GM18517 (cell line): ENCODE results near the gene ZFYVE28.

Experiments used
- ATAC-seq: cut with Tn5 transposase; IDR thresholded peaks from one replicate; pipeline ENCODE4 v1.9.1; 2021; ENCODE audit warnings: mild to moderate bottlenecking, moderate library complexity; ENCODE audit not compliant: unreplicated experiment

ZFYVE28 gene

DNA sequence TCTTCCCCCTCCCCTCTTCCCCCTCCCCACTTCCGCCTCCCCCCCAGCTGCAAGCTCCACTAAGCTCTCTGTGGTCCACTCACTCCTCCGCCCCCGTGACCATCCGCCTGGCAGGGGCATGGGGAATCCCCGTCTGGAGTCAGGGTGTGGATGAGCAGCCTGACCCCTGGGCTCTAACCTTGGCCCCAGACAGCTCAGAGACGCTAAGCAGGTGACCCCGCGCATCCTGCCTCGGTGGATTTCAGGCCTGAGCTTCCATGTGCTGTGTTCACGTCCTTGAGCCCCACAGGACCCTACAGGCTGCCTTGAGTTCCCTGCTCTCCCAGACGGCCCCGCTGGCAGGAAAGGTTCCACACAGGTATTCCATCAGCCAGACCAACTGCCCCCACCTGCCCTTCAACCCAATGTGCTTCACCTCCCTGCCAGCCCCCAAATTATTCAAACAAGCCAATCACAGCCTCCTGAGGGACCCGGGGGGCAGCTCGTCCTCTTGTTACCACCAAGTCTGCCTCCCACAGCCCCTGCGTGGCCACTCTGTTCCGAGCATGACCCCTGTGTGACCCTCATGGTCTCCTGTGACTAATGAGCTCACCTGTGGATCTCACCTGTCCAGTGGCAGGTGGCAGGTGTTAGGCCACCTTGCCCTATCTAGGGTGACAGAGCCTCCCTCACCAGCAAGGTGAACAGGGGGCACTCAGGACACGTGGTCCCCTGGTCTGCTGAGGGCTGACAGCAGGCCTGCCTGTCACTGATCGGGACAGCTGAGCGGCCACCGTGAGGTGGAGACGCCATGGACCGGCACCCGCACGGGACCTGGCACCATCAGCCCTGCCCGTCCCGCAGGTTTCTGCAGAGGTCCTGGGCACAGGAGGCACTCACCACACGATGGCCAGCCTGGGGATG is 83.4 kb downstream of the ZFYVE28 start:
- no peak for ATAC-seq

DNA sequence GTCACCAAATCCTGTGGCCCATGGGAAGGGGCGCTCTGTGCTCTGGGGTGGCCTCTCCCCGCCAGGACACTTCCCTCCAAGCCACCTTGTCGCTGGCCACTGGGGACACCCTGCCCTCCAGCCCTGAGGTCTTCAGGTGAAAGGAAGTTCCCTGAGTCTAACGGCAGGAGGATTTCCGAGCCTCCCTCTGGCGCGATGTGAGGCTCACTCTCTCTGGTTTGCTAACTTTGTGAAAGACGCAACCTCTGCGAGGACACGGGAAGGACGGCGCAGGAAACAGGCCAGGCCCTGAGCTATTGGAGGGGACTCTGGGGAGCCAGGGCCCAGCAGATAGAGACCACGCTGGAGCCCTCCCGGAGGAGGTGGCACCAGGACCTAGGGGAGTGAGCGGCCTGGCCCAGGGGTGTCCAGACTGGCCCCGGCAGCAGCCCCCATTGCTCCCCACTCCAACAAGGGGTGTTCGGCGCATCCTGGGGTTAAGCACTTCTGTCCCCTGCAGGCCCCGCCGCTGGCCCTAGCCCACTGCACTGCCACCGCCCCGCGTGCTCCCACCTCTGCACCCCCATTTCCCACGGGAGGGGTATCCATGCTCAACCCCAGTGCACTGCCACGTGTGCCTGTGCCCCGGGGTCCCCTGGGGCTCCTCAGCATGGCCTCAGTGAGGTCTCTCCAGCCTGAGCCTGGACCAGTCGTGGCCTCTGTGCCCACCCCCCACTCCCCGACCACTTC is 84.4 kb downstream of the ZFYVE28 start:
- ATAC-seq, result no peak

DNA sequence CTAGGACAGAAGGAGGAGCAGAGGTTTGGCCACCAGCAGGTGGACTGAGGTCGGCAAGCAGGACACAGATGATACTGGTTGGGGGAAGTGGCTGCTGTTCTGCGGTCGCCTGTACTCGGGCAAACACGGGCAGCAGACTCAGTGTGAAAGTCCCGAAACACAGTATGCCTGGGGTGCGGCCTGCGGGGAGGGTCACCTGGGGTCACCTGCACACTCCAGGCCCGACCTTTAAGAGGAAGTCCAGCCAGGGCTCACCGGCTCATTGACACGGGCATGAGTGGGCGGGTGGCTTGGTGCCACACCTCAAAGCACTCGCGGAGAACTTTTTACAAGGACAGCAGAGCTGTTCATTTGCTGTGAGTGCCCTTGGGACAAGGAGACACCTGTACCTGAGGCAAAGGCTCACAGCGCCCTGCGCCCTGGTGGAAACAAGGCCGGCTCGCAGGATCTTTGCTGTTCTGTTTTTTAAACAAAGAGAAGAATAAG is 85.0 kb downstream of the ZFYVE28 start:
- ATAC-seq, result no peak

DNA sequence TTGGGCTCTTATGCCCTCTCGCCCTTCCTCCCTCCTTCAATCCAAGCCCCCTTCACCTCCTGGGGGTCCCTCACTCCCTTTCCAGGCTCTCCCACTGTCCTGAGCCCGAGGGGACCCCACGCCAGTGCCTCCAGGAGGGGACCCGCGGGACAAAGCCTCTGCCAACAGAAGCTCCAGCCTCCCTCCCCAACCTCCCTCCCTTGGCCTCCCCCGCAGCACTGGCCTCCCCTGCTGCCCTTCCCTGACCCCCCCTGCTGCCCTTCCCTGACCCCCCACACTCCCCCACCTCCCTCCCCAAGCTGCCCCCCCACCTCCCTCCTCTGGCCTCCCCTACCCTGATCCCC is 85.5 kb downstream of the ZFYVE28 start:
- ATAC-seq, result no peak

DNA sequence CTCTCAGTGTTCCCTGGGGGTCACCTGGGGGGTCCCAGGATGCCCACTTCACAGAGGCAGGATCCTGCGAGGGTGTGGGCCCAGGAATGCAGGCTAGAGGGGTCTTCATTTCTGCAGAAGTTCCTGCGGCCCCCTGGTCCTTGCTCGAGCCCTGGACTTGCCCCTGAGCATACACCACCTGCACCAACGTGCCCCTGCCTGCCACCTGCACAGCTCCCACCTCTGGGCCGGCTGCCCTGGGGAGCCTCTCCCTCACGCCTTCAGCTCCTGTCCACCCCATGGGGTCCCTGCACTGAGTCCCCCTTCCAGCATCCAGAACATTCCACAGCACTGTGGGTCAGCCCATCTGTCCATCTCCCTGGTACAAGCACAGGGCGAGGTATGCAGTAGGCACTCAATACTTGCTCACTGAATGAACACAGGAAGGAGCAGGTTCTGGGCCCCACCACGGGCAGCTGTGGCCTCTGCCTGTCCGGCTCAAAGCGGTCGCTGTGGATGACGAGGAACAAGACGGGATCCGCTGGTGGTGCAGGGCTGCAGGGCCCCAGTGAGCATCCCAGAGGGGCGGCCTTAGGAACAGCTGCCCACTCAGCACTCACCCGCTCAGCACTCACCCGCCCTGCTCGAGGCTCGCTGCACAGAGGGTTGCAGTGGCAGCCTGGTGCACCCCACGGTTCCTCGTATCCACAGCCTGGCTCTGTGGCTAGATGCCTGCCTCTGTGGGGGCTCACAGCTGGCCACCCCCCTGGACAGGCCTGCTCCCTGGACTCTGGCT is 86.1 kb downstream of the ZFYVE28 start:
- ATAC-seq, result no peak

DNA sequence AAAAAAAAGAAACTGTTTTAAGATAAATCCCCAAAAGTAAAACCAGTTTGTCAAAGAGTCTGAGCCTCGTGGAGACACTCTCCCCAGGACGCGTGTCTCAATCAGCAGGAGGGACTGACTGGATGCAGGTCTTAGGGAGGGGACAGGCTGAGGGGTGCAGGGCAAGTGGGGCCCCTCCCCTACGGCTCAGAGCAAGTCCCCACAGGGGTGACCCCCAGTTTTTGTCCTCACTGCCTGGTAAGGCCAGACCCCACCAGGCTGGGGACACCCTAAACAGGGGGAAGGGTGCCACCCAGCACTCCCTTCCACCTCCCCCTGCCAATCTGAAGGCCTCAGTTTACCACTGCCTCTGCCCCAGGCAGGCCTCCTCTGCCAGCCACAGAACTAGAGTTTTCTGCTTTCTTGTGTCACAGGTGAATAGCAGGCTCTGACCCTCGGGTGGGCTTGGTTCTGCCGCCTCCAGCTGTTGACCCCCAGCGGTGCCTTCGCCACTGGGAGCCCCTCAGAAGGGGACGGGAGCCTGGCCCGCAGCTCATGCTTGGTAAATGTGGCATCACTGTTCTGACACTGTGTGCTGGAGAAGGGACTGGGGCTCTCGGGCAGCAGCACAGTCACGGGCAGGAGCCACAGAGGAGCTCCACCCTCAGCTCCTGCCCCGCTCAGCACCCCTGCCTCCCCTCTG is 86.8 kb downstream of the ZFYVE28 start:
- no peak for ATAC-seq

DNA sequence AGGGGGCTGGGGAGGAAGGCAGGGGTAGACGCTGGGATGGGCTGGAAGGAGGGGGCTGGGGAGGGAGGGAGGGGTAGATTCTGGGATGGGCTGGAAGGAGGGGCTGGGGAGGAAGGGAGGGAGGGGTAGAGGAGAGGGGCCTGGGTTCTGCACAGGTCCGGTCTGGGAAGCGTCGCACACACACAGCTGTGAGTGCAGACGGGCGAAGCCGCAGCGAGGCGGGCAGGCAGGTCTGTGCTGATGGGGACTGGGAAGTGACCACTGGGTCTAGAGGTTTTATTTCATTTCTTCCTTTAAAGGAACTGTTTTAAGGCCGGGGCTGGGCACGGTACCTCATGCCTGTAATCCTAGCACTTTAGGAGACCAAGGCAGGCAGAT is 87.4 kb downstream of the ZFYVE28 start:
- ATAC-seq, result no peak

DNA sequence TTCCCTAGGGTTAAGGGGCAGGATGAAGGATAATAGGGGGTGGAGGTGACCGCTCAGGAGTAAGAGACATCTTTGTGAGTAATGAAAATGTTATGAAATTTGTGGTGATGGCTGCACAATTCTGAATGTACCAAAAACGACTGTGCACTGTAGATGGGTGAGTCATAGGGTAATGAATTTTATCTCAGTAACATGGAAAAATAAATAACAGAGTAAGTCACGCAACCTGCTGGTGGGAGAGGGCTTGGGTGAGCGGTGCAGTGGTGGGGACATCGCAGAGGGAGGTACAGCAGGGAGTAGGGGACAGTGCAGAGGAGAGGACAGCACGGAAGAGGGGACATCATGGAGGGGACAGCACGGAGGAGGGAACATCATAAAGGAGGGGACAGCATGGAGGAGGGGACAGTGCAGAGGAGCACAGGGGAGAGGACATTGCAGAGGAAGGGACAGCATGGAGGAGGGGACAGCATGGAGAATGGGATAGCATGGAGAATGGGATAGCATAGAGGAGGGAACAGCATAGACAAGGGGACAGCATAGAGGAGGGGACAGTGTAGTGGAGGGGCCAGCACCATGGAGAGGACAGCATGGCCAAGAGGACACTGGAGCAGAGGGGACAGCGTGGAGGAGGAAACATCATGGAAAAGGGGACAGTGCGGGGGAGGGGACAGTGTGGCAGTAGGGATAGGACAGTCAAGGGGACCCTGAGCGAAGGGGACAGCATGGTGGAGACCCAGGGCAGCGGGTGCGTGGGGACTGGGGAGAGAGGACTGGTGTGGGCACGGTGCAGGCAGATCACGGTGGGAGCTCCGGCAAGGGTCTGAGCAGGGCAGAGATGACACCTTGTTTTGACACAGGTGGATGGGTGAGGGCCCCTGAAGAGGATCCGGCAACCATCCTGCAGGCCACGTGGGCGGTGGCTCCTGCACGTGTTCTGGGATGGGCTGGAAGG is 88.1 kb downstream of the ZFYVE28 start:
- no peak for ATAC-seq

DNA sequence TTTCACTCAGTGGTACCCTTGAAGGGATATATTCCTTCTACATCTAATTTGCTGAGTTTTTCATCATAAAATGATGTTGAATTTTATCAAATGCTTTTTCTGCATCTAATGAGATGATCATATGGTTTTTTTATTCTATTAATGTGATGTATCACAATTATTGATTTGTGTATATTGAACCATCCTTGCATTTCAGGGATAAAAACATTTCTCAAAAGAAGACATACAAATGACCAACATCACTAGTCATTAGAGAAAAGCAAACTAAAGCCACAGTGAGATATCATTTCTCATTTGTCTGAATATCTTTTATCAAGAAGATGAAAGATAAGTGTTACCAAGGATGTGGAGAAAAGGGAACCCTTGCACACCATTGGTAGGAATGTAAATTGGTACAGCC is 90.9 kb downstream of the ZFYVE28 start:
- ATAC-seq, result no peak

DNA sequence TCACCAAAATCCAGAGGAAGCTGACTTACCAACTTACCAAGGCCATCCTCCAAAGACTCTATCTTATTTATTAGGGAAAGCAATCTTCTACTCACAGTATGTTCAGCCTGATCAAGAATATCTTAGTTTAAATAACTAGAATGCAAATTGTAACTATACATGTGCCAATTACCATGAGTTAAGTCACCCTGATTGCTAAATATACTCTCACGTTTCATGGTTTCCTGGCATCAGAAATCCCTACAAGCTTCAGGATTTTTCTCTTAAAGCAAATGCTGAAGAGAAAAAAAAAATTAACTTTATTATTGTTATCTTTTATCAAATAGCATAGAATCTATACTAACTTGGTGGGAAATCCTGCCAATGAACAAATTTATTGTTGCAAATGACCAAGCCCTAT is 93.6 kb downstream of the ZFYVE28 start:
- ATAC-seq, result no peak

DNA sequence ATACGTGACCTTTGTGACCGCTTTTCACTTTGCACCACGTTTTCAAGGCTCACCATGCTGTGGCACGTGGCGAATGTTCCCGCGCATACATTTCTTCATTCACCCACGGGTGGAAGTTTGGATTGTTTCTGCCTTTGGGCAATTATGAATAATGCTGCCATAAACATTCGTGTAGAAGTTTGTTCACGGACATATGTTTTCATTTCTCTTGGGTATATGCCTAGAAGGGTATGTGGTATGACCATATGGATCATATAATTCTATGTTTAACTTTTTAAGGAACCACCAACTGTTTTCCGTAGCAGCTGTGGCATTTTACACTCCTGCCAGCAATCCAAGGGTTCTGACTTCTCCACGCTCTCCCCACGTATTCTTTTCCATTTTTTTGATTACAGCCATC is 95.6 kb downstream of the ZFYVE28 start:
- ATAC-seq, result no peak

DNA sequence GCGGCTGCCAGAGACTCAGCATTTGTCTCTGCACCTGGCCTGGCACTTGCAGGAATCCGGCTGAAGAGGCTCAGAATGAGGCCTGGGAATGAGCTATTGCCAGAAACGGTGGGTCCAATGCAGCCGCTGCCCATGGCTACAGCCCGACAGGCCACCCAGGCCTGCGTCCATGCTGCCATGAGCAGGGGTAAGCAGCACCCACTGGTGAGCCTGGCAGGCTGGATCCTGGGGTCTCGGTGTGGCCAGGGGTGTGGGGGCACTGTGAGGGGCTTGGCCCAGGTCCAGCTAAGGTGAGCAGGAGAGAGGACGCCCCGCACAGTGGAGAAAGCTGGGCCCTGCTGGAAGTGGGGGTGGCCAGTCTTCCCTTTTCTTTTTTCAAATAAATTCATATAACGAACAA is 96.2 kb downstream of the ZFYVE28 start:
- no peak for ATAC-seq

DNA sequence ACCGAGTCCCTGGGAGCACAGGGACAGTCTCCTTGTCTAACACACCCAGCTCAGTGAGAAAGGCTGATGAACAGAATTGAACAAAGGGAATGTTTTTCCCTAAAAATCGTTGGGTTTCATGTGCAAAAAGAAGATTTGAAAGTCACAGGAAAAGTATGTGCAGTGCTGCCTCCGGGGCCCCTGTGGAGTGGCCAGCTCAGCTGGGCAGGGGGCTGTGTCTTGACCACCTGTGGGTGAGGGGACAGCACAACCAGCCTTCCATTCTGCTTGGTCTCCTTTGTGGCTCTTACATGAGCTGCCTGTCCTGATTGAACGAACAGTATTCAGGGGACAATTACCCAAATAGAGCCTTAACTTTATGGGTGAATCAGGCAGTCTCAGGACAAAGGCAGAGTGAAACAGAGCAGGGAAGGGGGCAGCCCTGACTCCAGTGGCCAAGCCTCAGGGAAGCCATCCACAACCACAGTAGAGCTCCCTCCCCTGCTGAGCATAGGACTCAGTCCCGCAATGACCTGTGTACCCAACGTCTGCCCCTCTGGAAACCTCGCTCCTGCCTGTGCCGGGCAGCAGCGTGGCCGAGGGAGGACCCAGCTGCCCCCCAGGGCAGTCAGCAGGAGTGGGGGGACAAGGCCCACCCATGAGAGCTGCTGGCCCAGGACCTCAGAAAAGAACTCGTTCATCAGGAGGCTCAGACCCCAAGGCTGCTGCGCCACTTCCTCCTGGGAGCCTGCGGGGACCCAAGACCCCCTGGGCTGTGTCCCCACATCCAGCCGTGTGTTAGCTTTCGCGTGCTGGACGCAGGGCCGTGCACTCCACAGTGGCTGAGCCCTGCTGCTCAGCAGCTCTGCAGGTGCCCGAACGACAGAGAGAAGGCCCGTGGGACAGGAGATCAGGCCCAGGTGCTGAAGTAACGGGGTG is 96.9 kb downstream of the ZFYVE28 start:
- no peak for ATAC-seq

DNA sequence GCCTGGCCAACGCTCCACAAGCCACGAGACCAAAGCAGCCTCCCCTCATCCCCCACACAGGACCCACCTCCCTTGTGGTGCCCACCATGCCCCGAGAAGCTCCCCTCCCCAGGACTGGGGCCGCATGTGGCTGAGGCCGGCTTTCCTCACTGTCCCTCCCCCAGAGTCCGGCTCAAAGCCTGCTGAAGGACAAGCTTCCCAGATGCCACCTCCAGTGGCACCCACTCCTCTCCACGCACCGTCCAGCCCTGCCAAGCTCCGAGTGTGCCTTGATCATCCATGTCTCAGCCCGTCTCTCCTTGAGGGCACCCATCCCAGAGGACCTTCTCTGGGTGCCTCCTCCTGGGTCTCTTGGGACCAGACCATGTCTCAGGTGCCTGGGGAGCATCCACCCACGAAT is 97.7 kb downstream of the ZFYVE28 start:
- ATAC-seq, result no peak

DNA sequence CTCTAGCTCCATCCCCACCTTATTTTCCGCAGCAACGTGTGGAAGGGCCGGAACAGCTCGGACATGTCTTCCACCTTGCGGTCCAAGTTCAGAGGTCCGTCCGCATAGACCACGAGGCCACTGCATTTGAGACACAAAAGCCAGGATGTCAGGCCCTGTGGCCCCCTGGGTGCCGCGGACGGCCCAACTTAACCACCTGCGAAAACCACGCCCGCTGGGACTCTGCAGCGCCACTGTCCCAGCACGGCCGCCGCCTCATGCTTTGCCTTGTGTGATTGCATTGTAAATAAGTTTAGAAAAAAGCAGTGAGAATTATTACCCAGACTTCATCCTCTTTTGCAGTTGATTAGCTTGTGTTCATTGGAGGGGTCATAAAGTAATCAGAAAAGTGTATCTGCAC is 98.3 kb downstream of the ZFYVE28 start:
- no peak for ATAC-seq

DNA sequence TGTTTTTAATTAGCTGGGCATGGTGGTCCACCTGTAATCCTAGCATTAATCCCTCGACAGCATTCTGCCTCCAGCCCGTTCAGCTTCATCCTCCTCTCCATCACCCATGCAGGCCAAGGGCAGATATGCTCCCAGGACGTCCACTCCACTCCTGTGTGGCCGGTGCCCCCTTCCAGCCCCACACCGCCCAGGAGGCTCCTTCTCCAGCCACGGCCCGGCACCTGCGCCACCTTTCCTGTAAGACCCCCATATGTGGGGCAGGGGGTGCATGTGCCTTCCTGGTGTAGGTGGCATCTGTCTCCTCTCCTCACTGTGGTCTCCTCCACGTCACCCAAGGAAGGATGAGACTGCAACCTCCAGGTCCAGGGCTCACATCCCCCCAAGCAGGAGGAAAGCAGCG is 99.6 kb downstream of the ZFYVE28 start:
- ATAC-seq, result no peak

DNA sequence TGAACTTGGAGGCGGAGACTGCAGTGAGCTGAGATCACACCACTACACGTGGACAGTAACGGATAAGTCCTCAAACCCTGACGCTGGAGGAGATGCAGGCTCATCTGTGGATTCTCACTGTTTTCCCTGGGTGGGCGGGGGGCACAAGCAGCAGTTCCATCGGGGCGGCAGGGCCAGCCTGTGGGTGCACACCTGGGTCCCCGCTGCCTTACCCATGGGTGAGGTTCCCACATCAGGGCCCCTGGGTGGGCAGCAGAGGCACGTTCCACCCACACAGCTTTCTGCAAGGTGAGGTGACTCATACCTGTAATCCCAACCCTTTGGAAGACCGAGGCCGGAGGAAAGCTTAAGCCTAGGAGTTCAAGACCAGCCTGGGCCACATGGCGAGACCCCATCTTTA is 100.0 kb downstream of the ZFYVE28 start:
- no peak for ATAC-seq

DNA sequence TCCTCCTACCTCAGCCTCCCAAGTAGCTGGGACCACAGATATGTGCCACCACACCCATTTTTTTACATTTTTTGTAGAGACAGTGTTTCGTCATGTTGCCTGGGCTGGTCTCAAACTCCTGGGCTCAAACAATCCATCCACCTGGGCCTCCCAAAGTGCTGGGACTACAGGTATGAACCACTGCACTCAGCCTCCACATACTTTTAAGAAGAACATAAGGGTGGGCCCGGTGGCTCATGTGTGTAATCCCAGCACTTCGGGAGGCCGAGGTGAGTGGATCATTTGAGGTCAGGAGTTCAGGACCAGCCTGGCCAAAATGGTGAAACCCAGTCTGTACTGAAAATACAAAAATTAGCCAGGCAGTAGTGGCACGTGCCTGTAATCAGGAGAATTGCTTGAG is 105.1 kb downstream of the ZFYVE28 start:
- no peak for ATAC-seq
